HCT116 (cell line): ENCODE data around the gene TRIL. TPM values are rescaled to one million over a fixed set of nuclear protein-coding genes. Genes with fewer than 3 reads are reported as not detected.

Experiments used
- ATAC-seq: fragments of 200-7000 bp; cut with Tn5 transposase; 2 replicates; pipeline ENCODE4 v1.9.1; 2020; ENCODE audit warnings: mild to moderate bottlenecking, moderate library complexity
- BruUV-seq: library from RNA; stranded (reverse); fragments of 400-500 nt; replicated peaks from 2 replicates; lab custom pipeline; 2021; lab: Mats Ljungman, UMichigan
- CTCF ChIA-PET: fragments of 300-600 bp; sonication (Branson Sonifier 250); formaldehyde crosslinking; loops from one replicate; lab custom pipeline; 2021; ENCODE audit warnings: antibody characterized with exemption; lab: Charles Lee
- POLR2A ChIA-PET: fragments of 300-600, 350-600 bp; sonication (Branson Sonifier 250); formaldehyde crosslinking; loops from one replicate; lab custom pipeline; 2021; ENCODE audit warnings: antibody characterized with exemption; lab: Charles Lee
- RAD21 ChIA-PET, 2 experiments: fragments of 300-600 bp; sonication (Branson Sonifier 250); formaldehyde crosslinking; loops; one replicate each; lab custom pipeline; 2023; ENCODE audit warnings: low total read pairs in 2 of 2; ENCODE audit not compliant: uncharacterized antibody in 2 of 2, unreplicated experiment in 2 of 2, low non-redundant PET in 1 of 2; lab: Charles Lee
- DNase-seq: peaks from one replicate; pipeline ENCODE4 v3.0.0-alpha.2; 2010; ENCODE audit warnings: low read depth, low spot score
- H2AFZ ChIP-seq: fragments of 200-600 bp; shearing (Covaris generic), sonication (generic); 2 replicates; pipeline ENCODE4 v1.6.1; 2017; ENCODE audit warnings: low read depth, mixed run types, mixed read lengths, antibody characterized with exemption, low read length; ENCODE audit not compliant: poor library complexity, severe bottlenecking
- H3K27ac ChIP-seq: 2 replicates; pipeline ENCODE4 v1.5.1; 2012; ENCODE audit warnings: low read depth, low read length
- H3K27me3 ChIP-seq: fragments of 200-600 bp; sonication (generic); 2 replicates; pipeline ENCODE4 v1.6.1; 2016; ENCODE audit warnings: mixed run types, low read length, mixed read lengths; ENCODE audit not compliant: insufficient read depth
- H3K36me3 ChIP-seq, 2 experiments: fragments of 200-500 bp in 1 of 2; fragments of 200-600 bp in 1 of 2; sonication (Bioruptor generic) in 1 of 2; sonication (generic) in 1 of 2; 2 replicates each; pipeline versions ENCODE4 v1.5.1 to v1.6.1; 2014 to 2016; ENCODE audit warnings: low read length in 2 of 2, inconsistent platforms in 1 of 2, mixed read lengths in 1 of 2, mixed run types in 1 of 2; ENCODE audit not compliant: insufficient read depth in 2 of 2, control insufficient read depth in 1 of 2
- H3K4me1 ChIP-seq, 2 experiments: fragments of 200-600 bp in 1 of 2; sonication (generic) in 1 of 2; 2 replicates each; pipeline versions ENCODE4 v1.5.1 to v1.6.1; 2012 to 2017; ENCODE audit warnings: low read length in 2 of 2, inconsistent platforms in 1 of 2, mild to moderate bottlenecking in 1 of 2, mixed read lengths in 1 of 2, mixed run types in 1 of 2, moderate library complexity in 1 of 2; ENCODE audit not compliant: insufficient read depth in 2 of 2, control insufficient read depth in 1 of 2
- H3K4me2 ChIP-seq: fragments of 200-600 bp; sonication (generic); 2 replicates; pipeline ENCODE4 v1.6.1; 2017; ENCODE audit warnings: mixed run types, low read length, mixed read lengths
- H3K4me3 ChIP-seq, 2 experiments: fragments of 200-600 bp in 1 of 2; sonication (generic) in 1 of 2; replicated peaks in 1 of 2; 2 replicates each; pipeline ENCODE4 v1.5.1; 2011 to 2016; ENCODE audit warnings: low read length in 2 of 2, control low read depth in 1 of 2, low read depth in 1 of 2, mild to moderate bottlenecking in 1 of 2, mixed read lengths in 1 of 2, mixed run types in 1 of 2
- H3K79me2 ChIP-seq: fragments of 200-600 bp; sonication (generic); 2 replicates; pipeline ENCODE4 v1.6.1; 2017; ENCODE audit warnings: mild to moderate bottlenecking, mixed run types, low read length, moderate library complexity, mixed read lengths; ENCODE audit not compliant: insufficient read depth
- H3K9ac ChIP-seq: fragments of 200-600 bp; sonication (generic); 2 replicates; pipeline ENCODE4 v1.6.1; 2016; ENCODE audit warnings: low read length, mixed read lengths
- H3K9me2 ChIP-seq: fragments of 200-600 bp; sonication (generic), shearing (Covaris generic); 2 replicates; pipeline ENCODE4 v1.6.1; 2017; ENCODE audit warnings: mixed run types, mild to moderate bottlenecking, moderate library complexity; ENCODE audit not compliant: insufficient read depth
- H3K9me3 ChIP-seq, 2 experiments: fragments of 200-500 bp in 1 of 2; fragments of 200-600 bp in 1 of 2; sonication (Bioruptor generic) in 1 of 2; sonication (generic) in 1 of 2; 2 replicates each; pipeline ENCODE4 v1.6.1; 2014 to 2017; ENCODE audit warnings: low read length in 2 of 2, mixed read lengths in 2 of 2, inconsistent platforms in 1 of 2, low read depth in 1 of 2, mild to moderate bottlenecking in 1 of 2, mixed run types in 1 of 2, moderate library complexity in 1 of 2; ENCODE audit not compliant: control insufficient read depth in 1 of 2, insufficient read depth in 1 of 2
- H4K20me1 ChIP-seq: fragments of 200-600 bp; sonication (generic), shearing (Covaris generic); 2 replicates; pipeline ENCODE4 v1.6.1; 2017; ENCODE audit warnings: mixed run types, mild to moderate bottlenecking, moderate library complexity; ENCODE audit not compliant: insufficient read depth
- CBX3 ChIP-seq: IDR thresholded peaks from 2 replicates; pipeline ENCODE4 v1.6.1; 2012; ENCODE audit warnings: low read depth
- CEBPB ChIP-seq: IDR thresholded peaks from 2 replicates; pipeline ENCODE4 v1.6.1; 2012; ENCODE audit warnings: low read depth
- CTCF ChIP-seq, 3 experiments: fragments of 200-600 bp in 1 of 3; sonication (generic) in 1 of 3; IDR thresholded peaks in 2 of 3; conservative IDR thresholded peaks in 1 of 3; 2 replicates each; pipeline ENCODE4 v1.5.1; 2012 to 2017; ENCODE audit warnings: low read depth in 2 of 3, low read length in 2 of 3, antibody characterized with exemption in 1 of 3, borderline replicate concordance in 1 of 3, control low read depth in 1 of 3, mild to moderate bottlenecking in 1 of 3, mixed read lengths in 1 of 3, mixed run types in 1 of 3, moderate library complexity in 1 of 3; ENCODE audit not compliant: insufficient read depth in 1 of 3
- EZH2 ChIP-seq: fragments of 200-600 bp; sonication (generic); IDR thresholded peaks from 2 replicates; pipeline ENCODE4 v1.6.1; 2017; ENCODE audit warnings: antibody characterized with exemption, mixed run types
- EZH2phosphoT487 ChIP-seq: fragments of 200-600 bp; IDR thresholded peaks from 2 replicates; pipeline ENCODE4 v1.6.1; 2018; ENCODE audit warnings: antibody characterized with exemption, borderline replicate concordance
- JUND ChIP-seq: IDR thresholded peaks from 2 replicates; pipeline ENCODE4 v1.6.1; 2012
- MAX ChIP-seq: IDR thresholded peaks from 2 replicates; pipeline ENCODE4 v1.6.1; 2012
- POLR2A ChIP-seq: IDR thresholded peaks from 2 replicates; pipeline ENCODE4 v1.7.0; 2011; ENCODE audit warnings: borderline replicate concordance; ENCODE audit not compliant: insufficient read depth, insufficient read length; ENCODE audit errors: extremely low read depth
- POLR2AphosphoS5 ChIP-seq: IDR thresholded peaks from 2 replicates; pipeline ENCODE4 v1.6.1; 2011; ENCODE audit warnings: mild to moderate bottlenecking, low read depth, low read length, moderate library complexity
- REST ChIP-seq: IDR thresholded peaks from 2 replicates; pipeline ENCODE4 v1.6.1; 2012; ENCODE audit warnings: low read depth
- TCF7L2 ChIP-seq: IDR thresholded peaks from 2 replicates; pipeline ENCODE4 v1.7.0; 2011; ENCODE audit warnings: borderline replicate concordance, inconsistent platforms; ENCODE audit not compliant: insufficient read depth, insufficient read length; ENCODE audit errors: extremely low read depth
- ZNF274 ChIP-seq: fragments of 200-500 bp; sonication (Bioruptor generic); IDR thresholded peaks from 2 replicates; pipeline ENCODE4 v1.6.1; 2014; ENCODE audit warnings: mild to moderate bottlenecking, low read depth, low read length, inconsistent platforms
- intact Hi-C: fragments of 100-400 bp; cut with micrococcal nuclease; formaldehyde crosslinking; loops from 2 replicates; pipeline ENCODE4 v1.10.0; 2022
- total RNA-seq: library from RNA; stranded (reverse); gene quantifications from one replicate; pipeline ENCODE4 v1.2.1, GENCODE V29; 2021; ENCODE audit not compliant: unreplicated experiment

TRIL gene
- total RNA-seq, 1 experiment from 2014 or later, result not detected

- ATAC-seq, result no peak
- TF ChIP-seq POLR2AphosphoS5, result no peak
- TF ChIP-seq MAX, result no peak
- no peak for TF ChIP-seq ZNF274
- no peak for TF ChIP-seq CTCF (IDR thresholded peaks at IDR 0.05 in 2 of 3, conservative IDR thresholded peaks at IDR 0.05 in 1 of 3; ENCODE audit: borderline replicate concordance in 1 of 3, insufficient read depth in 1 of 3, low read depth in 2 of 3, low read length in 2 of 3)
- TF ChIP-seq, all 23 proteins: peak for 0
- peaks cover 8 to 11% of the 10 kb centered on the region in 2 experiments for H3K4me1 ChIP-seq
- H3K27ac ChIP-seq, result no peak overlapping the region
- no peaks in the 10 kb centered on the region for H4K20me1 ChIP-seq
- intact Hi-C loops, result no loop called here
- H3K9ac ChIP-seq, result no peak overlapping the region
- H3K9me3 ChIP-seq, result no peaks in the 10 kb centered on the region
- H3K4me3 ChIP-seq, result no peak overlapping the region
- H3K4me2 ChIP-seq, result no peak overlapping the region
- ChIA-PET CTCF (no interaction called here), POLR2A (interaction anchor here (0.6 kb wide), 1 partner anchor 1365 kb away, joined by 4 read pairs; no protein-coding TSS in a partner anchor), RAD21 (no interaction called here)
- BruUV-seq, result no TSS peak
- no peaks in the 10 kb centered on the region for H3K9me2 ChIP-seq
- H3K27me3 ChIP-seq, result no peaks in the 10 kb centered on the region
- no peaks in the 10 kb centered on the region for H3K36me3 ChIP-seq
- DNase-seq, result no peak
- H3K79me2 ChIP-seq, result no peaks in the 10 kb centered on the region
- H2AFZ ChIP-seq, result no peak overlapping the region
Measured at GRCh38 chr7:28983396-28984190, 25.5 kb upstream of the TRIL start.

- RAD21 ChIA-PET, result no interaction called here
- no peaks in the 10 kb centered on the region for H3K27me3 ChIP-seq
- DNase-seq (no peak), ATAC-seq (no peak)
- no TSS peak for BruUV-seq
- no peak overlapping the region for H3K27ac ChIP-seq
- H3K9me2 ChIP-seq, result no peaks in the 10 kb centered on the region
- H2AFZ ChIP-seq, result no peak overlapping the region
- H3K9ac ChIP-seq, result no peak overlapping the region
- intact Hi-C loops, result no loop called here
- H3K36me3 ChIP-seq, result no peaks in the 10 kb centered on the region
- CTCF ChIA-PET, result interaction anchor here (1.2 kb wide), 1 partner anchor 125 kb away, joined by 3 read pairs; no protein-coding TSS in a partner anchor
- H3K4me1 ChIP-seq, result peaks cover 8 to 11% of the 10 kb centered on the region in 2 experiments
- no peaks in the 10 kb centered on the region for H4K20me1 ChIP-seq
- POLR2A ChIA-PET, result no interaction called here
- no peaks in the 10 kb centered on the region for H3K9me3 ChIP-seq
- no peak overlapping the region for H3K4me3 ChIP-seq
- H3K79me2 ChIP-seq, result no peaks in the 10 kb centered on the region
- H3K4me2 ChIP-seq, result no peak overlapping the region
- TF ChIP-seq POLR2AphosphoS5 (no peak), JUND (no peak), CBX3 (no peak), POLR2A (no peak), EZH2phosphoT487 (no peak), CEBPB (no peak), REST (no peak), EZH2 (no peak), TCF7L2 (no peak)
Measured at GRCh38 chr7:28981161-28981465, 23.0 kb upstream of the TRIL start.
